B cell (primary cell): Measurements from ENCODE around the gene SREBF1. TPM values are rescaled to one million over a fixed set of nuclear protein-coding genes. Genes with fewer than 3 reads are reported as not detected.

ENCODE experiments used
- ATAC-seq: fragments of 200-7000 bp; cut with Tn5 transposase; one replicate; pipeline ENCODE4 v1.10.0; 2021; ENCODE audit warnings: low read depth, mild to moderate bottlenecking, moderate number of reproducible peaks, moderate library complexity
- CTCF ChIA-PET: fragments of 350-600 bp; sonication (Branson Sonifier 250); formaldehyde crosslinking; loops from one replicate; lab custom pipeline; 2021; ENCODE audit warnings: antibody characterized with exemption, inconsistent platforms; lab: Charles Lee
- POLR2A ChIA-PET: fragments of 350-600 bp; sonication (Branson Sonifier 250); formaldehyde crosslinking; loops from one replicate; lab custom pipeline; 2021; ENCODE audit warnings: antibody characterized with exemption; lab: Charles Lee
- DNase-seq: peaks from one replicate; pipeline ENCODE4 v3.0.0; 2013
- H2AFZ ChIP-seq: 2 replicates; pipeline ENCODE4 v1.6.1; 2012; ENCODE audit warnings: mild to moderate bottlenecking, low read depth, low read length; ENCODE audit not compliant: insufficient read depth, poor library complexity, severe bottlenecking
- H3K27ac ChIP-seq, 2 donors: 1 replicate in 1 of 2; 2 replicates in 1 of 2; pipeline ENCODE4 v1.5.1; 2012 to 2013; ENCODE audit warnings: low read length in 2 of 2, mild to moderate bottlenecking in 2 of 2, moderate library complexity in 1 of 2
- H3K27me3 ChIP-seq, 4 experiments: fragments of 200-600 bp in 1 of 4; sonication (generic) in 1 of 4; replicated peaks in 1 of 4; 1 replicate in 2 of 4; 2 replicates in 2 of 4; pipeline versions ENCODE4 v1.6.1 to v1.7.0; 2013 to 2016; ENCODE audit warnings: low read length in 3 of 4, mild to moderate bottlenecking in 2 of 4, mixed read lengths in 1 of 4, moderate library complexity in 1 of 4; ENCODE audit not compliant: insufficient read depth in 4 of 4, control insufficient read depth in 3 of 4; ENCODE audit errors: control extremely low read depth in 1 of 4
- H3K36me3 ChIP-seq, 2 experiments: replicated peaks in 1 of 2; 1 replicate in 1 of 2; 2 replicates in 1 of 2; pipeline versions ENCODE4 v1.6.1 to v1.7.1; 2013; ENCODE audit warnings: low read length in 1 of 2; ENCODE audit not compliant: insufficient read depth in 2 of 2, control insufficient read depth in 1 of 2; ENCODE audit errors: control extremely low read depth in 1 of 2, extremely low read depth in 1 of 2
- H3K4me1 ChIP-seq, 2 donors: fragments of 200-600 bp in 1 of 2; sonication (generic) in 1 of 2; 1 replicate in 1 of 2; 2 replicates in 1 of 2; pipeline versions ENCODE4 v1.5.1 to v1.6.1; 2013 to 2017; ENCODE audit warnings: low read length in 2 of 2; ENCODE audit not compliant: control insufficient read depth in 2 of 2, insufficient read depth in 2 of 2
- H3K4me2 ChIP-seq: replicated peaks from 2 replicates; pipeline ENCODE3; 2012; ENCODE audit warnings: mild to moderate bottlenecking, low read depth, low read length; ENCODE audit not compliant: poor library complexity, severe bottlenecking
- H3K4me3 ChIP-seq, 5 experiments: fragments of 200-600 bp in 1 of 5; sonication (generic) in 1 of 5; 1 replicate in 3 of 5; 2 replicates in 2 of 5; pipeline versions ENCODE4 v1.5.1 to v1.7.0; 2011 to 2016; ENCODE audit warnings: low read length in 4 of 5, mild to moderate bottlenecking in 4 of 5, low read depth in 2 of 5, control low read depth in 1 of 5, moderate library complexity in 1 of 5; ENCODE audit not compliant: insufficient read depth in 1 of 5; ENCODE audit errors: control extremely low read depth in 1 of 5, extremely low read depth in 1 of 5
- H3K79me2 ChIP-seq: fragments of 200-600 bp; sonication (generic); one replicate; pipeline ENCODE4 v1.6.0; 2016; ENCODE audit warnings: low read length; ENCODE audit not compliant: control insufficient read depth, insufficient read depth
- H3K9ac ChIP-seq: fragments of 200-600 bp; sonication (generic); 2 replicates; pipeline ENCODE4 v1.6.1; 2017; ENCODE audit warnings: mild to moderate bottlenecking, low read length, moderate library complexity
- H3K9me3 ChIP-seq, 3 donors: one replicate each; pipeline versions ENCODE4 v1.6.1 to v1.7.1; 2013; ENCODE audit warnings: low read length in 2 of 3; ENCODE audit not compliant: control insufficient read depth in 2 of 3, insufficient read depth in 1 of 3; ENCODE audit errors: control extremely low read depth in 1 of 3
- H4K20me1 ChIP-seq: 2 replicates; pipeline ENCODE4 v1.6.0; 2012; ENCODE audit warnings: mild to moderate bottlenecking, low read length; ENCODE audit not compliant: insufficient read depth, control insufficient read depth, poor library complexity, severe bottlenecking
- H3K27ac Mint-ChIP-seq: one replicate; pipeline ENCODE4 v1.8.0; 2021; ENCODE audit warnings: mixed read lengths
- H3K27me3 Mint-ChIP-seq: one replicate; pipeline ENCODE4 v1.8.0; 2021; ENCODE audit warnings: mixed read lengths
- H3K4me1 Mint-ChIP-seq: one replicate; pipeline ENCODE4 v1.8.0; 2021; ENCODE audit warnings: mixed read lengths
- H3K4me3 Mint-ChIP-seq: one replicate; pipeline ENCODE4 v1.8.0; 2021; ENCODE audit warnings: mixed read lengths
- H3K9me3 Mint-ChIP-seq: one replicate; pipeline ENCODE4 v1.8.0; 2022; ENCODE audit warnings: mixed read lengths; ENCODE audit not compliant: insufficient read depth
- EZH2 ChIP-seq: IDR thresholded peaks from 2 replicates; pipeline ENCODE4 v1.6.1; 2012; ENCODE audit warnings: borderline replicate concordance, low read depth, mild to moderate bottlenecking, moderate library complexity, low read length; ENCODE audit not compliant: insufficient read depth, poor library complexity, severe bottlenecking
- WGBS: methylation state at CpG from one replicate; pipeline ENCODE4 v1.1.5; 2013; ENCODE audit warnings: missing lambda C conversion rate; ENCODE audit not compliant: insufficient coverage; 5-methylcytosine and 5-hydroxymethylcytosine counted together
- intact Hi-C: fragments of 100-400 bp; cut with micrococcal nuclease; formaldehyde crosslinking; loops from one replicate; pipeline ENCODE4 v1.10.0; 2022
- polyA plus RNA-seq: library from polyadenylated mRNA; depleted of rRNA; stranded (reverse); fragments of >200 nt; gene quantifications from 2 replicates; pipeline ENCODE4 v1.2.3, GENCODE V29; 2012
- total RNA-seq, 2 donors: library from RNA; stranded (reverse); fragments of 120-200 nt in 1 of 2; gene quantifications; 1 replicate in 1 of 2; 2 replicates in 1 of 2; pipeline versions ENCODE4 v1.2.3 to v1.2.4, GENCODE V29; 2013 to 2022
- TF ChIP-seq, protein P1 (sequence below): fragments of 200-600 bp; IDR thresholded peaks from one replicate; pipeline ENCODE4 v1.8.0; 2022; ENCODE audit warnings: antibody characterized with exemption, mild to moderate bottlenecking

The SREBF1 gene
- total and polyA plus RNA-seq, 2 donors (not counting 1 experiment from before 2014, with no cell fraction given) = 21.6 to 34.9 TPM

DNA sequence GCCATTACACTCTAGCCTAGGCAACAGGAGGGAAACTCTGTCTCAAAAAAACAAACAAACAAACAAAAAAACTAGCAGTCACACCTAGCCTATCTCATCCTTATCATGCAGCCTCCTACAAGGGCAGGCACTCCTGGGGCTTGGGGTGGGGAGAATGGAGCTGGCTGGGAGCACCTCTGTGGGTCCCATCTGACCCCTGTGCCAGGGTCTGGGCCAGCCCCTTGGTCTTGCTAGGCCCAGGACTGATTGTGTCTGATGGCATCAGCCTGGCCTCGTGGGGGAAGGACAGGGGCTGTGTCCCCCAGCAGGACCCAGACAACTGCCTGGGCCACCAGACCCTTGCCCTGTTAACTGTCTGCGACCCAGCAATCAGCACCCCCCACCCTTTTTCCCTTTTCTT is 49.8 kb downstream of the SREBF1 start:
- CTCF ChIA-PET = interaction anchor here (1.2 to 1.5 kb wide), 2 partner anchors 12 to 25 kb away, joined by 3 to 4 read pairs; no protein-coding TSS in a partner anchor
- Histone ChIP-seq H3K27me3 (peaks cover 0 to under 1% (median 0%) of the 10 kb centered on the region in 4 experiments), H3K79me2 (peaks cover 16% of the 10 kb centered on the region), H3K9ac (no peak overlapping the region), H2AFZ (no peak overlapping the region), H4K20me1 (peaks cover 71% of the 10 kb centered on the region), H3K27ac (no peak overlapping the region), H3K4me2 (no peak overlapping the region), H3K4me1 (peaks cover 22 to 29% of the 10 kb centered on the region in 2 donors), H3K9me3 (no peaks in the 10 kb centered on the region), H3K4me3 (no peak overlapping the region), H3K36me3 (no peaks in the 10 kb centered on the region)
- no peak overlapping the region for H3K4me3 Mint-ChIP-seq
- TF ChIP-seq EZH2 = no peak
- TF ChIP-seq, protein P1, sequence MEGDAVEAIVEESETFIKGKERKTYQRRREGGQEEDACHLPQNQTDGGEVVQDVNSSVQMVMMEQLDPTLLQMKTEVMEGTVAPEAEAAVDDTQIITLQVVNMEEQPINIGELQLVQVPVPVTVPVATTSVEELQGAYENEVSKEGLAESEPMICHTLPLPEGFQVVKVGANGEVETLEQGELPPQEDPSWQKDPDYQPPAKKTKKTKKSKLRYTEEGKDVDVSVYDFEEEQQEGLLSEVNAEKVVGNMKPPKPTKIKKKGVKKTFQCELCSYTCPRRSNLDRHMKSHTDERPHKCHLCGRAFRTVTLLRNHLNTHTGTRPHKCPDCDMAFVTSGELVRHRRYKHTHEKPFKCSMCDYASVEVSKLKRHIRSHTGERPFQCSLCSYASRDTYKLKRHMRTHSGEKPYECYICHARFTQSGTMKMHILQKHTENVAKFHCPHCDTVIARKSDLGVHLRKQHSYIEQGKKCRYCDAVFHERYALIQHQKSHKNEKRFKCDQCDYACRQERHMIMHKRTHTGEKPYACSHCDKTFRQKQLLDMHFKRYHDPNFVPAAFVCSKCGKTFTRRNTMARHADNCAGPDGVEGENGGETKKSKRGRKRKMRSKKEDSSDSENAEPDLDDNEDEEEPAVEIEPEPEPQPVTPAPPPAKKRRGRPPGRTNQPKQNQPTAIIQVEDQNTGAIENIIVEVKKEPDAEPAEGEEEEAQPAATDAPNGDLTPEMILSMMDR = no peak
- ATAC-seq (no peak), DNase-seq (no peak)
- peaks cover 24% of the 10 kb centered on the region for H3K4me1 Mint-ChIP-seq
- intact Hi-C loops = no loop called here
- POLR2A ChIA-PET = no interaction called here
- WGBS = 100% methylated on average over 1 of the region's 2 CpGs
- H3K27ac Mint-ChIP-seq = no peak overlapping the region
- H3K27me3 Mint-ChIP-seq = no peaks in the 10 kb centered on the region
- no peaks in the 10 kb centered on the region for H3K9me3 Mint-ChIP-seq

DNA sequence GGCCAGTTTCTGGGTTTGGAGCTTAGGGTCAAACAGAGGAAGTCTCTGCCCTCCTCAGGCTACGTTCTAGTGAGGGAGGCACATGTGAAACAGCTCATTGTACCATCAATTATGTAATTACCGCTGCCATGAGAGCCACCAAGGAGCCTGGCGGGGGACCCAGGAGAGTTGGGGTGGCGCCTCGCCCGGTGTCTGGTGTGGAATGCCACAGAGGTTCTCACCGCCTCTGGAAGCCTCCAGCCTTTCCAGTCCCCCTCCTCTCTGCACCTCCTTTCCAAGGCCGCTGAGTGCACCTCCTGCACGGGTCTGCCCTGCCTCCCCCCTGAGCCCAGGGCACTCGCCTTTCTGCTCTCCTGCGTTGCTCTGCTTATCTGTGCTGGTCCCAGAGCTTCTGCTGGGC is 51.4 kb downstream of the SREBF1 start:
- no peak overlapping the region for H3K27ac Mint-ChIP-seq
- intact Hi-C loops = loop anchor here (2.0 kb wide), 1 partner anchor 33 kb away; no protein-coding TSS in a partner anchor
- H3K9me3 Mint-ChIP-seq = no peaks in the 10 kb centered on the region
- no peak overlapping the region for H2AFZ ChIP-seq
- peaks cover 5% of the 10 kb centered on the region for H3K27me3 Mint-ChIP-seq
- ChIA-PET POLR2A (no interaction called here), CTCF (interaction anchor here (0.6 to 1.3 kb wide), 5 partner anchors 23 to 57 kb away, joined by 3 to 4 read pairs (median 3); no protein-coding TSS in a partner anchor)
- DNase-seq = no peak
- peaks cover 76% of the 10 kb centered on the region for H4K20me1 ChIP-seq
- whole genome bisulfite sequencing = 73% methylated on average over 10 of the region's 11 CpGs
- no peak overlapping the region for H3K9ac ChIP-seq
- peaks cover 0 to 4% (median 0%) of the 10 kb centered on the region in 3 donors for H3K9me3 ChIP-seq
- peaks cover 26% of the 10 kb centered on the region for H3K4me1 Mint-ChIP-seq
- ATAC-seq = no peak
- peak overlapping the region; percentile 90 for H3K4me3 Mint-ChIP-seq
- peaks cover 10% of the 10 kb centered on the region for H3K79me2 ChIP-seq
- peaks cover 0 to 16% (median 3%) of the 10 kb centered on the region in 4 experiments for H3K27me3 ChIP-seq
- no peak overlapping the region for H3K4me3 ChIP-seq
- no peak overlapping the region for H3K4me2 ChIP-seq
- H3K27ac ChIP-seq = no peak overlapping the region
- peaks cover 27 to 37% of the 10 kb centered on the region in 2 donors for H3K4me1 ChIP-seq
- TF ChIP-seq, protein P1 = no peak
- TF ChIP-seq EZH2 = no peak
- H3K36me3 ChIP-seq = no peaks in the 10 kb centered on the region
